Immature natural killer cell (primary cell): ENCODE measurements around the gene PCF11. TPM values are rescaled to one million over a fixed set of nuclear protein-coding genes. Genes with fewer than 3 reads are reported as not detected.

Source experiments
- DNase-seq, 3 donors: peaks; one replicate each; pipeline ENCODE4 v3.0.0; 2022; ENCODE audit warnings: mixed read lengths in 1 of 3
- H3K27ac Mint-ChIP-seq, 6 donors: one replicate each; pipeline ENCODE4 v1.8.0; 2020; ENCODE audit warnings: mixed read lengths in 6 of 6, mild to moderate bottlenecking in 5 of 6, inconsistent platforms in 4 of 6, moderate library complexity in 3 of 6
- H3K27me3 Mint-ChIP-seq, 3 donors: one replicate each; pipeline ENCODE4 v1.8.0; 2020 to 2021; ENCODE audit warnings: low read depth in 3 of 3, mild to moderate bottlenecking in 3 of 3, mixed read lengths in 3 of 3, moderate library complexity in 3 of 3, inconsistent platforms in 1 of 3
- H3K36me3 Mint-ChIP-seq, 3 donors: one replicate each; pipeline ENCODE4 v1.8.0; 2020; ENCODE audit warnings: mixed read lengths in 3 of 3, inconsistent platforms in 2 of 3, mild to moderate bottlenecking in 2 of 3
- H3K4me1 Mint-ChIP-seq, 2 donors: one replicate each; pipeline ENCODE4 v1.8.0; 2020; ENCODE audit warnings: inconsistent platforms in 2 of 2, mild to moderate bottlenecking in 2 of 2, mixed read lengths in 2 of 2, moderate library complexity in 1 of 2
- H3K4me3 Mint-ChIP-seq, 5 donors: one replicate each; pipeline ENCODE4 v1.8.0; 2020; ENCODE audit warnings: mild to moderate bottlenecking in 5 of 5, mixed read lengths in 5 of 5, inconsistent platforms in 3 of 5, moderate library complexity in 3 of 5
- H3K9me3 Mint-ChIP-seq, 6 donors: one replicate each; pipeline ENCODE4 v1.8.0; 2020; ENCODE audit warnings: mild to moderate bottlenecking in 6 of 6, mixed read lengths in 6 of 6, inconsistent platforms in 4 of 6, moderate library complexity in 3 of 6
- polyA plus RNA-seq, 3 donors: library from polyadenylated mRNA; unstranded; fragments of 300-500 nt; fragmentation: Illumina TruSeq; gene quantifications; one replicate each; pipeline ENCODE4 v1.2.3, GENCODE V29; 2021

Gene PCF11
- polyA plus RNA-seq, 3 donors from 2014 or later = 10.2 to 36.5 (median 11.4) TPM

GRCh38 chr11:83219095-83219494, 62.2 kb downstream of the PCF11 start:
- Mint-ChIP-seq H3K9me3 (no peaks in the 10 kb centered on the region), H3K36me3 (peaks cover 4 to 7% (median 5%) of the 10 kb centered on the region in 3 donors), H3K4me3 (no peak overlapping the region), H3K27ac (no peak overlapping the region), H3K4me1 (no peaks in the 10 kb centered on the region), H3K27me3 (peaks cover 0 to 12% (median 0%) of the 10 kb centered on the region in 3 donors)
- DNase-seq = no peak

GRCh38 chr11:83220260-83220659, 63.3 kb downstream of the PCF11 start:
- DNase-seq = no peak
- peaks cover 0 to 12% (median 0%) of the 10 kb centered on the region in 3 donors for H3K27me3 Mint-ChIP-seq
- no peaks in the 10 kb centered on the region for H3K4me1 Mint-ChIP-seq
- no peaks in the 10 kb centered on the region for H3K9me3 Mint-ChIP-seq
- H3K4me3 Mint-ChIP-seq = no peak overlapping the region
- H3K27ac Mint-ChIP-seq = no peak overlapping the region
- peaks cover 0 to 4% (median 0%) of the 10 kb centered on the region in 3 donors for H3K36me3 Mint-ChIP-seq

DNA sequence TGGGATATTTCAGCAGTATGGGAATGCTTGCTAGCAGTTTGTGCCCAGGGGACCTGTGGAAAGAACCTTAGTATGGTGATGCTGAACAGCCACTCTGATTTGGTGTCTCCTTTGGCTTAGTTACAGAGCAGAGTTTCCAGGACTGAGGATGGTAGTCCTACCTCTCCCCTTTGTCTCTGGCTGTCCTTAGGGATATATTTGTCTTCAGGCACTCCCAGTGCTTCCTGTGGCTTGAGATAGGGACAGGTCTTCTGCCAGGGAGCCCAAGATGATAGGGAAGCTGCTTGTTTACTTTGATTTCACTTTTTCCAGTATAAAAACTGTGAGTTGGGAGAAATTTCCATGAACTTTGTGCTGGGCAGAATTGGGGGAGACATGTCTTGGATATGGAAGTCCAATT, 64.8 kb downstream of the PCF11 start:
- Mint-ChIP-seq H3K4me1 (no peaks in the 10 kb centered on the region), H3K27me3 (peaks cover 0 to 12% (median 0%) of the 10 kb centered on the region in 3 donors), H3K9me3 (no peaks in the 10 kb centered on the region), H3K4me3 (no peak overlapping the region), H3K27ac (no peak overlapping the region), H3K36me3 (peaks cover 0 to 4% (median 0%) of the 10 kb centered on the region in 3 donors)
- DNase-seq = no peak

GRCh38 chr11:83222499-83222898, 65.6 kb downstream of the PCF11 start:
- DNase-seq = no peak
- H3K4me1 Mint-ChIP-seq = no peaks in the 10 kb centered on the region
- no peak overlapping the region for H3K4me3 Mint-ChIP-seq
- H3K9me3 Mint-ChIP-seq = no peaks in the 10 kb centered on the region
- peaks cover 0 to 4% (median 0%) of the 10 kb centered on the region in 3 donors for H3K36me3 Mint-ChIP-seq
- H3K27ac Mint-ChIP-seq = peak overlapping the region in 1 of 6 donors; percentile 20
- peaks cover 0 to 12% (median 0%) of the 10 kb centered on the region in 3 donors for H3K27me3 Mint-ChIP-seq

- peaks cover 0 to 12% (median 0%) of the 10 kb centered on the region in 3 donors for H3K27me3 Mint-ChIP-seq
- no peaks in the 10 kb centered on the region for H3K9me3 Mint-ChIP-seq
- H3K36me3 Mint-ChIP-seq = peaks cover 0 to 4% (median 0%) of the 10 kb centered on the region in 3 donors
- H3K4me3 Mint-ChIP-seq = no peak overlapping the region
- no peak overlapping the region for H3K27ac Mint-ChIP-seq
- no peak for DNase-seq
- no peaks in the 10 kb centered on the region for H3K4me1 Mint-ChIP-seq
Measured at GRCh38 chr11:83223457-83223856, 66.5 kb downstream of the PCF11 start.

DNA sequence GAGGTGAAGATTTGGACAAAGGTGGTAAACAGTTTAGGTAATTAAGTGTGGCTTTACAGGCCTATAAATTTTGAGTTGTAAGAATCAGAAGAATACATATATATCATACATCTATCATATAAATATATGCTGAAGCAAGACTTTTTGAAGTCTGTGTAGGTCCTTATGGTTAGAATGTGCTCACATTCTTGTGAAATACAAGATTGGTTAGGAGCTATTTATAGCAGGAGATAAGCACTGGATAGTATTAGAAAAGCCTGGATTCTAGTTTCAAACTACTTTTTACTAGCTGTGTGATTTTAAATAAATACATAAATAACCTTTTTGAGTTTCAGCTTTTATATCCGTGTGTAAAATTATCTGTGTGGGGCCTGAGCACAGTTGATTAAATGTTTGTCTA, 78.9 kb downstream of the PCF11 start:
- no peak overlapping the region for H3K27ac Mint-ChIP-seq
- no peaks in the 10 kb centered on the region for H3K9me3 Mint-ChIP-seq
- H3K4me3 Mint-ChIP-seq = no peak overlapping the region
- no peaks in the 10 kb centered on the region for H3K4me1 Mint-ChIP-seq
- H3K27me3 Mint-ChIP-seq = peaks cover 0 to 2% (median 2%) of the 10 kb centered on the region in 3 donors
- H3K36me3 Mint-ChIP-seq = peaks cover 3 to 13% (median 4%) of the 10 kb centered on the region in 3 donors
- DNase-seq = no peak

Other genes with a start within 250 kb of the PCF11 start
- gene RAB30, start 85.2 kb upstream of the PCF11 start, polyA plus RNA-seq = 1 to 10 TPM; 2.2 to 6.5 (median 6.0) TPM
- 1 to 10 TPM; 3.1 to 5.0 (median 4.2) TPM for gene ANKRD42, start 36.6 kb downstream of the PCF11 start, polyA plus RNA-seq
- 10 to 100 TPM; 42.2 to 64.4 (median 50.5) TPM for gene CCDC90B, start 129.2 kb downstream of the PCF11 start, polyA plus RNA-seq